DND-41 (cell line): ENCODE results near the gene TTC39B.
"Not testable (repeated sequence)": the region's sequence is repeated elsewhere in the genome, so short reads cannot be mapped to it uniquely, and the experiment has no call there.

Experiments
- ATAC-seq: fragments of 200-7000 bp; cut with Tn5 transposase; 3 replicates; pipeline ENCODE4 v1.9.1; 2021; ENCODE audit warnings: low read depth; ENCODE audit not compliant: insufficient read depth
- DNase-seq: peaks from one replicate; pipeline ENCODE4 v3.0.0-alpha.2; 2020
- H2AFZ ChIP-seq: 2 replicates; pipeline ENCODE4 v1.6.0; 2012; ENCODE audit warnings: low read depth, low read length
- H3K27ac ChIP-seq: 2 replicates; pipeline ENCODE4 v1.5.1; 2012; ENCODE audit warnings: low read length, inconsistent platforms
- H3K27me3 ChIP-seq: fragments of 200-600 bp; sonication (generic); 2 replicates; pipeline ENCODE4 v1.6.0; 2012; ENCODE audit warnings: low read length, mild to moderate bottlenecking, inconsistent platforms; ENCODE audit not compliant: insufficient read depth, poor library complexity
- H3K36me3 ChIP-seq: 2 replicates; pipeline ENCODE4 v1.5.1; 2012; ENCODE audit warnings: low read length, inconsistent platforms; ENCODE audit not compliant: insufficient read depth
- H3K4me1 ChIP-seq: 2 replicates; pipeline ENCODE4 v1.5.1; 2012; ENCODE audit warnings: mild to moderate bottlenecking, low read length; ENCODE audit not compliant: insufficient read depth
- H3K4me2 ChIP-seq: 2 replicates; pipeline ENCODE4 v1.6.0; 2012; ENCODE audit warnings: mild to moderate bottlenecking, moderate library complexity, low read length, inconsistent platforms; ENCODE audit not compliant: insufficient read depth
- H3K4me3 ChIP-seq, 2 experiments: fragments of 200-600 bp in 1 of 2; shearing (Covaris generic) in 1 of 2; 2 replicates each; pipeline ENCODE4 v1.5.1; 2012 to 2016; ENCODE audit warnings: inconsistent platforms in 2 of 2, low read length in 2 of 2, mild to moderate bottlenecking in 2 of 2, low read depth in 1 of 2, moderate library complexity in 1 of 2
- H3K79me2 ChIP-seq: 2 replicates; pipeline ENCODE4 v1.6.0; 2012; ENCODE audit warnings: low read length, inconsistent platforms; ENCODE audit not compliant: insufficient read depth
- H3K9ac ChIP-seq: 2 replicates; pipeline ENCODE4 v1.6.0; 2012; ENCODE audit warnings: low read depth, mild to moderate bottlenecking, inconsistent platforms, low read length, moderate library complexity
- H3K9me3 ChIP-seq: 2 replicates; pipeline ENCODE4 v1.5.1; 2012; ENCODE audit warnings: low read length, moderate library complexity, mild to moderate bottlenecking, inconsistent platforms; ENCODE audit not compliant: insufficient read depth, severe bottlenecking
- H4K20me1 ChIP-seq: 2 replicates; pipeline ENCODE4 v1.6.0; 2012; ENCODE audit warnings: low read length; ENCODE audit not compliant: insufficient read depth
- CTCF ChIP-seq: IDR thresholded peaks from 2 replicates; pipeline ENCODE4 v1.5.1; 2012; ENCODE audit warnings: borderline replicate concordance, low read length, moderate library complexity, mild to moderate bottlenecking; ENCODE audit not compliant: poor library complexity, severe bottlenecking; ENCODE audit errors: extremely low read depth
- EZH2 ChIP-seq: IDR thresholded peaks from 3 replicates; pipeline ENCODE4 v1.6.1; 2012; ENCODE audit warnings: borderline replicate concordance, low read depth, mild to moderate bottlenecking, moderate library complexity, low read length, inconsistent platforms; ENCODE audit not compliant: severe bottlenecking

The TTC39B gene

GRCh38 chr9:15329539-15330109 is 22.6 kb upstream of the TTC39B start:
- H4K20me1 ChIP-seq: no peaks in the 10 kb centered on the region
- no peak overlapping the region for H3K27ac ChIP-seq
- no peak overlapping the region for H2AFZ ChIP-seq
- ATAC-seq (no peak), DNase-seq (no peak)
- H3K27me3 ChIP-seq: no peaks in the 10 kb centered on the region
- H3K4me3 ChIP-seq: no peak overlapping the region
- no peak overlapping the region for H3K9ac ChIP-seq
- no peaks in the 10 kb centered on the region for H3K9me3 ChIP-seq
- no peak overlapping the region for H3K4me2 ChIP-seq
- no peaks in the 10 kb centered on the region for H3K36me3 ChIP-seq
- H3K79me2 ChIP-seq: no peaks in the 10 kb centered on the region
- TF ChIP-seq CTCF: no peak
- no peak for TF ChIP-seq EZH2
- H3K4me1 ChIP-seq: no peaks in the 10 kb centered on the region

GRCh38 chr9:15328946-15329345 is 21.9 kb upstream of the TTC39B start:
- ATAC-seq (no peak), DNase-seq (no peak)
- Histone ChIP-seq H3K9ac (no peak overlapping the region), H3K4me3 (no peak overlapping the region), H3K9me3 (no peaks in the 10 kb centered on the region), H2AFZ (no peak overlapping the region), H3K27me3 (no peaks in the 10 kb centered on the region), H3K27ac (no peak overlapping the region), H4K20me1 (no peaks in the 10 kb centered on the region), H3K36me3 (no peaks in the 10 kb centered on the region), H3K79me2 (no peaks in the 10 kb centered on the region), H3K4me1 (no peaks in the 10 kb centered on the region), H3K4me2 (no peak overlapping the region)
- TF ChIP-seq EZH2 (no peak), CTCF (no peak)

- not testable (repeated sequence) for H2AFZ ChIP-seq, H3K79me2 ChIP-seq, H3K36me3 ChIP-seq, H3K27me3 ChIP-seq, H3K4me3 ChIP-seq, H3K4me2 ChIP-seq, H3K4me1 ChIP-seq, H4K20me1 ChIP-seq, H3K9me3 ChIP-seq, H3K27ac ChIP-seq, ATAC-seq, H3K9ac ChIP-seq, DNase-seq
Observed at GRCh38 chr9:15322695-15323094, 15.7 kb upstream of the TTC39B start.

- not testable (repeated sequence) for H4K20me1 ChIP-seq, H3K9me3 ChIP-seq, ATAC-seq, DNase-seq, H2AFZ ChIP-seq, H3K79me2 ChIP-seq, H3K4me3 ChIP-seq, H3K36me3 ChIP-seq, H3K27ac ChIP-seq, H3K27me3 ChIP-seq, H3K9ac ChIP-seq, H3K4me1 ChIP-seq, H3K4me2 ChIP-seq
Observed at GRCh38 chr9:15319661-15320060, 12.6 kb upstream of the TTC39B start.
